Gastrocnemius medialis (tissue), 4 donors: Measurements from ENCODE around the gene ACBD6. TPM values are rescaled to one million over a fixed set of nuclear protein-coding genes. Genes with fewer than 3 reads are reported as not detected.

Experiments
- ATAC-seq, 2 donors: fragments of 150-250 bp; one replicate each; pipeline ENCODE4 v1.9.1; 2016
- DNase-seq, 2 donors: peaks; one replicate each; pipeline ENCODE4 v3.0.0-alpha.2; 2019
- H3K27ac ChIP-seq, 4 donors: fragments of 200-600 bp; sonication (generic); 1 replicate in 1 of 4; 2 replicates in 3 of 4; pipeline ENCODE4 v1.5.1; 2016 to 2018; ENCODE audit warnings: mild to moderate bottlenecking in 2 of 4, moderate library complexity in 1 of 4
- H3K27me3 ChIP-seq, 3 donors: fragments of 200-600 bp; sonication (generic) in 2 of 3; 1 replicate in 1 of 3; 2 replicates in 2 of 3; pipeline versions ENCODE4 v1.5.1 to v1.6.0; 2016 to 2019; ENCODE audit warnings: mild to moderate bottlenecking in 1 of 3, moderate library complexity in 1 of 3
- H3K36me3 ChIP-seq, 2 donors: fragments of 200-600 bp; sonication (generic) in 1 of 2; one replicate each; pipeline ENCODE4 v1.5.1; 2017 to 2018
- H3K4me1 ChIP-seq, 2 donors: fragments of 200-600 bp; sonication (generic) in 1 of 2; one replicate each; pipeline ENCODE4 v1.5.1; 2016 to 2017; ENCODE audit warnings: mild to moderate bottlenecking in 2 of 2
- H3K4me3 ChIP-seq, 4 donors: fragments of 200-600 bp; sonication (generic) in 3 of 4; 1 replicate in 1 of 4; 2 replicates in 3 of 4; pipeline ENCODE4 v1.5.1; 2016 to 2019; ENCODE audit warnings: mild to moderate bottlenecking in 2 of 4
- H3K9me3 ChIP-seq, 3 donors: fragments of 200-600 bp; sonication (generic) in 2 of 3; 1 replicate in 1 of 3; 2 replicates in 2 of 3; pipeline ENCODE4 v1.5.1; 2016 to 2019
- POLR2A ChIP-seq, 2 donors: fragments of 450-650 bp; IDR thresholded peaks; one replicate each; pipeline ENCODE4 v1.6.1; 2017; ENCODE audit warnings: antibody characterized with exemption in 2 of 2, mild to moderate bottlenecking in 2 of 2, moderate library complexity in 2 of 2
- in situ Hi-C, 4 donors: fragments of 200-750 bp; cut with MboI; loops; one replicate each; pipeline versions ENCODE4 v1.15.0 to v1.8.0; 2017; ENCODE audit warnings: low sequenced_read_pairs in 4 of 4
- intact Hi-C: fragments of 100-400 bp; cut with DNase I; formaldehyde crosslinking; loops from one replicate; pipeline ENCODE4 v1.15.1; 2023; ENCODE audit warnings: low total_unique reads
- total RNA-seq, 4 donors: library from RNA; depleted of rRNA; stranded (reverse); fragments of >200 nt; gene quantifications; one replicate each; pipeline versions ENCODE4 v1.1.0 to v1.2.3, GENCODE V29; 2016
- TF ChIP-seq, protein P1 (sequence below), 5 experiments: fragments of 450-650 bp in 3 of 5; fragments of 200-600 bp in 2 of 5; sonication (generic) in 2 of 5; IDR thresholded peaks in 4 of 5; conservative IDR thresholded peaks in 1 of 5; 1 replicate in 4 of 5; 2 replicates in 1 of 5; pipeline ENCODE4 v1.5.1; 2016 to 2019; ENCODE audit warnings: antibody characterized with exemption in 5 of 5, mild to moderate bottlenecking in 3 of 5, moderate library complexity in 3 of 5

ACBD6 gene
- total RNA-seq, 4 donors from 2014 or later = 15.0 to 27.4 (median 19.1) TPM

- DNase-seq (no peak), ATAC-seq (no peak)
- in situ Hi-C loops = no loop called here
- H3K4me1 ChIP-seq = peaks cover 12 to 14% of the 10 kb centered on the region in 2 donors
- intact Hi-C loops = no loop called here
- no peaks in the 10 kb centered on the region for H3K27me3 ChIP-seq
- H3K4me3 ChIP-seq = no peak overlapping the region
- H3K36me3 ChIP-seq = no peaks in the 10 kb centered on the region
- H3K9me3 ChIP-seq = no peaks in the 10 kb centered on the region
- TF ChIP-seq, protein P1, sequence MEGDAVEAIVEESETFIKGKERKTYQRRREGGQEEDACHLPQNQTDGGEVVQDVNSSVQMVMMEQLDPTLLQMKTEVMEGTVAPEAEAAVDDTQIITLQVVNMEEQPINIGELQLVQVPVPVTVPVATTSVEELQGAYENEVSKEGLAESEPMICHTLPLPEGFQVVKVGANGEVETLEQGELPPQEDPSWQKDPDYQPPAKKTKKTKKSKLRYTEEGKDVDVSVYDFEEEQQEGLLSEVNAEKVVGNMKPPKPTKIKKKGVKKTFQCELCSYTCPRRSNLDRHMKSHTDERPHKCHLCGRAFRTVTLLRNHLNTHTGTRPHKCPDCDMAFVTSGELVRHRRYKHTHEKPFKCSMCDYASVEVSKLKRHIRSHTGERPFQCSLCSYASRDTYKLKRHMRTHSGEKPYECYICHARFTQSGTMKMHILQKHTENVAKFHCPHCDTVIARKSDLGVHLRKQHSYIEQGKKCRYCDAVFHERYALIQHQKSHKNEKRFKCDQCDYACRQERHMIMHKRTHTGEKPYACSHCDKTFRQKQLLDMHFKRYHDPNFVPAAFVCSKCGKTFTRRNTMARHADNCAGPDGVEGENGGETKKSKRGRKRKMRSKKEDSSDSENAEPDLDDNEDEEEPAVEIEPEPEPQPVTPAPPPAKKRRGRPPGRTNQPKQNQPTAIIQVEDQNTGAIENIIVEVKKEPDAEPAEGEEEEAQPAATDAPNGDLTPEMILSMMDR (IDR thresholded peaks at IDR 0.05 in 4 of 5, conservative IDR thresholded peaks at IDR 0.05 in 1 of 5) = no peak
- TF ChIP-seq POLR2A (IDR thresholded peaks at IDR 0.05) = no peak
- no peak overlapping the region for H3K27ac ChIP-seq
Observed at GRCh38 chr1:180272395-180272794, 230.0 kb downstream of the ACBD6 start.

DNA sequence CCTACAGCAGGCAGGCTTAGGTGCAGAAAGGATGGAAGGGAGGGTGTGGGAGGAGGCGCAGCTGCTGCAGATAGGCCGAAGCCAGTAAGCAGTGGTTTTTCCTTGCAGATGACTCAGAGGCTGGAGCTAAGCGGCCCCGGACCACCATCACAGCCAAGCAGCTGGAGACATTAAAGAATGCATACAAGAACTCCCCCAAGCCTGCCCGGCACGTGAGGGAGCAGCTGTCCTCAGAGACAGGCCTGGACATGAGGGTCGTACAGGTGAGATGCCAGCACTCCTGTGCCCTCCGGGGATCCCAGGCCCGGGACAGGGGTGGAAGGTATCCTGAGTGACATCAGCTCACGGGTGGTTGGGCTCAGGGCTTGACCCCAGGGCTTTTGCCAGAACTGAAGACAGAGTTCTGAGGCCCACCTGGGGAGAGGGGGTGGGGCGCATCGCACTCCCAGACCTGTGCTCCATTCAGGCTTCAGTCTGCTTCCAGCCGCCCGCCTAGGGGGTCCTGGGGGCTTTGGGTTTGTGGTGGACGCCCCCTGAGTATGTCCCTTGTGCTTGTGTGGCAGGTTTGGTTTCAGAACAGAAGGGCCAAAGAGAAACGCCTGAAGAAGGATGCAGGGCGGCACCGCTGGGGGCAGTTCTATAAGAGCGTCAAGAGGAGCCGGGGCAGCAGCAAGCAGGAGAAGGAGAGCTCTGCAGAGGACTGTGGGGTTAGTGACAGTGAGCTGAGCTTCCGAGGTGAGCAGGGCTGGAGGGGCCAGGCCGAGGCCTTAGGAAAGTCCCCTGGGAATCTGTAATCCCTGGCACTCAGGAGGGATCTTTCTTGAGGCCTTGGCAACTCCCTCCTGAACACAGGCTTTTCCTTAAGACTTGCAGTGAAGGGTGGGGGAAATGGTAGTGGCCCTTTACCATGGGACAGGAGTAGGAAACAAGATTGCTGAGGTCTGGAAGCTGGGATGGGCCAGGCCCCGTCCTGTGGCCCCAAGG lies 230.8 kb downstream of the ACBD6 start:
- H3K4me1 ChIP-seq = peaks cover 3 to 6% of the 10 kb centered on the region in 2 donors
- intact Hi-C loops (no loop called here), in situ Hi-C loops (no loop called here)
- no peak for TF ChIP-seq POLR2A (IDR thresholded peaks at IDR 0.05)
- TF ChIP-seq, protein P1 (IDR thresholded peaks at IDR 0.05 in 4 of 5, conservative IDR thresholded peaks at IDR 0.05 in 1 of 5) = no peak
- H3K27ac ChIP-seq = no peak overlapping the region
- H3K36me3 ChIP-seq = no peaks in the 10 kb centered on the region
- no peak overlapping the region for H3K4me3 ChIP-seq
- no peaks in the 10 kb centered on the region for H3K9me3 ChIP-seq
- no peaks in the 10 kb centered on the region for H3K27me3 ChIP-seq
- DNase-seq (no peak), ATAC-seq (no peak)

DNA sequence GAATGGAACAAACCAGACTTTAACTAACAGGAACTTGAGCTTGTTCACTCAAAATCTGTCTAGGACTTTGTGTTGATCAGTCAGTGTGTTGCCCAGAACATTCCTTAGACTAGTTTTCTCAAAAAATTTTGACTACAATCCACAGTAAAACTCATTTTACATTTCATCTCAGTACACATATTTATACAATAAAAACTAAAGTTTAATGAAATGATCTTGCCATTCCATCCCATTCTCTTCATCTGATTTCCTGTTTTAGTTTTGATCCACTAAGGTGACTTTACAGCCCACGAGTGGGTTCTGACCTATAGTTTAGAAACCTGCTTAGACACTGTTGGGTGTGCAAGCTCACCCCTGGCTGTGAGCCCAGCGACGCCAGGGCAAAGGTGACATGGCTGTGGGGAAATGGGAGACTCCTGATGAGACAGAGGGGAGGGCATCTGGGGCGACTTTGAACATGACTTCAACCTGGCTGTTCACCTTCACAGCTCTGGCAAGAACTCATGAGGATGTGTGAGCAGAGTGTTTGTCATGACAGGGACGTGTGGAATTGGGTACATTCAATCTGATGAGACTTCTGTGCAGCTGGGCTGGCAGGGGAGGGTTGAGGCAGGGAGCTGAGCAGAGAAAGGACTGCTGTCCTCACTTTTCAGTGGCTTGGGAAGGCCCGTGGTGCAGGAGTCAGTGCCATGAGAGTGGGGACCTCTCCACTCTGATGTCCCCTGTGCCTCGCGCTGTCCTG lies 231.7 kb downstream of the ACBD6 start:
- intact Hi-C loops = no loop called here
- no peaks in the 10 kb centered on the region for H3K36me3 ChIP-seq
- DNase-seq = no peak
- no peak overlapping the region for H3K27ac ChIP-seq
- no peaks in the 10 kb centered on the region for H3K9me3 ChIP-seq
- no peak overlapping the region for H3K4me3 ChIP-seq
- H3K27me3 ChIP-seq = no peaks in the 10 kb centered on the region
- no peak for ATAC-seq
- TF ChIP-seq, protein P1 (IDR thresholded peaks at IDR 0.05 in 4 of 5, conservative IDR thresholded peaks at IDR 0.05 in 1 of 5) = no peak
- in situ Hi-C loops = no loop called here
- H3K4me1 ChIP-seq = no peaks in the 10 kb centered on the region

GRCh38 chr1:180269645-180270529 lies 232.5 kb downstream of the ACBD6 start:
- intact Hi-C loops = no loop called here
- in situ Hi-C loops = no loop called here
- H3K4me1 ChIP-seq = no peaks in the 10 kb centered on the region
- no peak overlapping the region for H3K27ac ChIP-seq
- H3K4me3 ChIP-seq = no peak overlapping the region
- DNase-seq = peak; percentile 16 to 49
- no peaks in the 10 kb centered on the region for H3K27me3 ChIP-seq
- TF ChIP-seq POLR2A (IDR thresholded peaks at IDR 0.05) = no peak
- TF ChIP-seq, protein P1 (IDR thresholded peaks at IDR 0.05 in 4 of 5, conservative IDR thresholded peaks at IDR 0.05 in 1 of 5) = no peak
- H3K36me3 ChIP-seq = no peaks in the 10 kb centered on the region
- ATAC-seq = peak in 1 of 2 donors; percentile 26
- H3K9me3 ChIP-seq = no peaks in the 10 kb centered on the region
